GM19240 (cell line): ENCODE data around the gene KRTAP5-3.
"Not testable (repeated sequence)": the region's sequence is repeated elsewhere in the genome, so short reads cannot be mapped to it uniquely, and the experiment has no call there.

Experiments used
- DNase-seq: peaks from one replicate; pipeline ENCODE4 v3.0.0; 2011; ENCODE audit warnings: low spot score; ENCODE audit not compliant: insufficient read length

KRTAP5-3 gene

DNA sequence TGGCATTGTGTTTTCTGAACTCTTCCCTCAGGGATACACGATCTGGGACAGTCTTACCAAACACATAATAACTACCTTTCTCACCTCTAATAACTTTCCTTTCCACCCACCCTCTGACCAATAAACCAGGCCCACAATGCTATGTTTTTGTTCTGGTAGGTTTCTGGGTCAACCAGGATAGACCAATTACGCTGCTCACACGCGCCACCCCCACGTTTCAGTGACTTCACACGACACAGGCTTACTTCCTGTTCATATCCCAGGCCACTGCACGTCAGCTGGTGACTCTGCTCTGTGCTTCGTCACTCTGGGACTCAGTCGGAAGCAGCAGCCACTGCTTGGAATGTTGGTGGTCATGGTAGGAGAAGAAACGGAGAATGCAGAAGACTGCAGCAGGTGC lies 11.2 kb upstream of the KRTAP5-3 start:
- no peak for DNase-seq

GRCh38 chr11:1618231-1618630 lies 10.0 kb upstream of the KRTAP5-3 start:
- no peak for DNase-seq

- DNase-seq: not testable (repeated sequence)
These were observed 362 bp downstream of the KRTAP5-3 start for GRCh38 chr11:1607901-1608300.

DNA sequence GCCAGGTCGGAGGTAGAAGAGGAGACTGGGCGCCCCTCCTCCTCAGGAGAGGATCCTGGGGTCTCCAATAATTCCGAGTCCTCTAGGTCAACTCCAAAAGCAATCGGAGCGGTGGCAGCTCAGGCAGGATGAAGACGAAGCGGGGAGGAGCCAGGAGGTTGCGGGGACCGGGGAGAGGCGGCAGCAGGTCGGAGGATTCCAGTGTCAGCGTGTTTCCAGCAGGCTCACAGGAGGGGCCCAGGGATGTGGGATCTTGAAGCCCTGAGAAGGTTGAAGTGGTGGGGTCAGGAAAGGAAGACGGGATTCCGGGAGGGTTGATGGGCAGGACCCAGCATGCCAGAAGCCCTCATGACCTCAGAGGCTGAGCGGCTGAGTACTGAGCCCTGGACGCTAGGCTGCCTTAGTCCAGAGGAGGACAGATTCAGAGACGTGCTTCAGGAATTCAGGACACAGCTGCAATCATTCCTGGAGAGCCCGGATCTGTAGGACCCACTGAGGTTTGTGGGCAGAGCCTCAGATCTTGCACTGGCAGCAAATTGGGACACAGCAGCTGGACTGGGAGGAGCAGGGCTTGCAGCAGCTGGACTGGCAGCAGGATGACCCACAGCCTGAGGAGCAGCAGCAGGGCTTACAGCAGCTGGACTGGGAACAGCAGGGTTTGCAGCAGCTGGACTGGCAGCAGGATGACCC lies 962 bp downstream of the KRTAP5-3 start:
- not testable (repeated sequence) for DNase-seq

- peak; percentile 63 for DNase-seq
These were observed 2.3 kb downstream of the KRTAP5-3 start for GRCh38 chr11:1605923-1606322.

DNA sequence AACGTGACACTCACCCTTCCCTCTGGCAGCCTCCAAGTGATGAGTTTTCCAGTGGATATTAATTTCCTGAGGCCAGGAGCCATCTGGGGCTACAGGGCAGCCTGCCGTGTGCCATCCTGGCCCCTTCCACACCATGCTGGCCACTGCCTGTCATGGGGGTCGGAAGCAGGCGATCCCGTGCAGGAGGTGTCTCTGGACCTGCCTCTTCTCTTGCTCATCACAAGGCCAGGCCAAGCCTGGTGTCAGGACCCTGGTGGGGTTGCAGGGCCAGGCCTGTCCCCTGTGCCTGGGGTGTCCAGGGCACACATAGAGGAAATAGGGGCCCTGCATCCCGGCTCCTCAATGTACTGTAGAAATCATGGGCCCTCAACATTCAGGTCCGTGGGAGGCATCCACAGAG lies 3.6 kb downstream of the KRTAP5-3 start:
- no peak for DNase-seq

GRCh38 chr11:1604181-1604580 lies 4.1 kb downstream of the KRTAP5-3 start:
- no peak for DNase-seq

DNA sequence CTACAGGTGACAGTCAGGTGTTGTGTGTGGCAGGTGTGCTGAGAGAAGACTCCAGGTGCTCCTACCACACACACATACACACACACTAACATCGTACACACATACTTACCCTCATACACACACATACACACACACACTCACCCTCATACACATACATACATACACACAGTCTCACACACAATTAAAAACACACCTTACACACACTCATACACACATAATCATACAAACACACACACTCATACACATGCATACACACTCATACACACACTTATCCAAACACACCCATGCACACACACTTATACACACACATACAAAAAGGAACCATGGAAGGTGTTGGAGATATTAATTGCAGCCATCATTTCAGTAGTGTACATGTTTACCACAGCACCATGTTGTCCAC lies 4.6 kb downstream of the KRTAP5-3 start:
- no peak for DNase-seq

- DNase-seq: not testable (repeated sequence)
These were observed 6.6 kb downstream of the KRTAP5-3 start for GRCh38 chr11:1601663-1602062.

- no peak for DNase-seq
These were observed 7.6 kb downstream of the KRTAP5-3 start for GRCh38 chr11:1600626-1601025.

DNA sequence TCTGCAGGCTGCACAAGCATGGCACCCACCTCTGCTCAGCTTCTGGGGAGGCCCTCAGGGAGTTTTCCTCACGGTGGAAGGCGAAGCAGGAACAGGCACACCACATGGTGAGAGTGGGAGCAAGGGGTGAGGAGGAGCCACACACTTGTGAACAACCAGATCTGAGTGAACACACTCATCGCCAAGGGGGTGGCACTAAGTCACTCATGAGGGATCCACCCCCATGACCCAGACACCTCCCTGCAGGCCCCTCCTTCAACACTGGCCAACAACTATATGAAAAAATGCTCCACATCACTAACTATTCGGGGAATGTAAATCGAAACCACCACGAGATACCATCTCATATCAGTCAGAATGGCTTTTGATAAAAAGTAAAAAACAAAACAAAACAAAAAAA lies 9.4 kb downstream of the KRTAP5-3 start:
- no peak for DNase-seq

GRCh38 chr11:1598406-1598805 lies 9.9 kb downstream of the KRTAP5-3 start:
- not testable (repeated sequence) for DNase-seq

DNA sequence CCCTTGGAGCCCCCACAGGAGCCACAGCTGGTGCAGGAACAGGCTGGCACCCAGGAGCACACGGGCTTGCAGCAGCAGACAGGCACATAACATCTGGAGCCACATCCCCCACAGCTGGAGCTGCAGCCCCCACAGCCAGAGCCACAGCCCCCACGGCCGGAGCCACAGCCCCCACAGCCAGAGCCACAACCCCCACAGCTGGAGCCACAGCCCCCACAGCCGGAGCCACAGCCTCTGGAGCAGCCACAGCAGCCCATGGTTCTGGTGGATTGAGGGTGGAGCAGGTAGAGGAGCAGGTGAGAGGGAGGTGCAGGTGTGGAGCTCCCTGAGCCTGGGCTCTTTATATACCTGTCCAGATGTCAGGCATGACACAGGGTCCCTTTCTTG lies 10.3 kb downstream of the KRTAP5-3 start, which contains the start of gene KRTAP5-2:
TSS of gene KRTAP5-2 (minus strand) at position 301 of the 387 bp plus-strand sequence. CDS start at position 257, 44 bp downstream.
- no peak for DNase-seq

GRCh38 chr11:1597331-1597993 lies 10.8 kb downstream of the KRTAP5-3 start:
- no peak for DNase-seq

- not testable (repeated sequence) for DNase-seq
These were observed 11.6 kb downstream of the KRTAP5-3 start for GRCh38 chr11:1596576-1597121.

GRCh38 chr11:1595994-1596575 lies 12.2 kb downstream of the KRTAP5-3 start:
- not testable (repeated sequence) for DNase-seq

DNA sequence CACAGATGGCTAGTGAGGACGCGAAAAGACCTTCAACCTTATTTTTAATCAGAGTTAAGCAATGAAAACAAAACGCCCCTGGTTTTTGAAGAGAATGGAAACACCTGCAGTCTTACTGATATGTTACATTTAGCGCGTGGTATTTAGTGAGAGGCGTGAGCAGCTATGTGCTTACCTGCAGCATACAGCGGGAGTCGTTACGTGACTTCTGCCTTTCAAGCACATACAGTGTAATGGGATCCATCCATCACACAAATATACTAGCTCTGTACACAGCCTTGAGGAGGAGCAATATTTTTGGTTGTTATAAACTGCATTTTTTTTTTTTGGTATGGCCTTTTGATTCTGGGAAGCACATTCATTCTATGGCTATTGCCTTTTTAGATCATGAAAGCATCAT lies 15.6 kb downstream of the KRTAP5-3 start:
- DNase-seq: no peak

GRCh38 chr11:1589996-1590395 lies 18.3 kb downstream of the KRTAP5-3 start:
- no peak for DNase-seq

DNA sequence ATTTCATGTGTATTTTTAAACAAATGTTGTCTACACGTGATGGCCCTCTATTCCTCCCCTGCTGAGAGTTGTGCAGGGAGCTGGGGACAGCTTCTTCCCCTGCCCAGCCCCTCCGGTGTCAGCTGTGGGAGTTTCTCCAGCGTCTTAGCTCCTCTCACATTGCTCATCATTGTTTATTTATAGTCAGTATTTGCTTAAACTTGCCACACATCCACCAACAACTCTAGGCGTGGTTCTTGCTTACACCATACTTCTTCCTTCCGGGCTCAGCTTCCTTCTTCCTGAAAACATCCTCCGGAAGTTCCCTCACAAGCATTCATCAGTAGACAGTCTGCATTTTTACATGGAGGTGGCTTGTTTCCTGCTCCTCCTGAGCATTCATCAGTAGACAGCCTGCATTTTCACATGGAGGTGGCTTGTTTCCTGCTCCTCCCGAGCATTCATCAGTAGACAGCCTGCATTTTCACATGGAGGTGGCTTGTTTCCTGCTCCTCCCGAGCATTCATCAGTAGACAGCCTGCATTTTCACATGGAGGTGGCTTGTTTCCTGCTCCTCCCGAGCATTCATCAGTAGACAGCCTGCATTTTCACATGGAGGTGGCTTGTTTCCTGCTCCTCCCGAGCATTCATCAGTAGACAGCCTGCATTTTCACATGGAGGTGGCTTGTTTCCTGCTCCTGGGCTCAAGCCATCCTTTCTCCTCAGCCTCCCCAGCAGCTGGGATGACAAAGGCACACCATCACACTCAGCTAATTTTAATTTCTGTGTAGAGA lies 18.9 kb downstream of the KRTAP5-3 start:
- not testable (repeated sequence) for DNase-seq

- no peak for DNase-seq
These were observed 21.6 kb downstream of the KRTAP5-3 start for GRCh38 chr11:1586699-1587098.

DNA sequence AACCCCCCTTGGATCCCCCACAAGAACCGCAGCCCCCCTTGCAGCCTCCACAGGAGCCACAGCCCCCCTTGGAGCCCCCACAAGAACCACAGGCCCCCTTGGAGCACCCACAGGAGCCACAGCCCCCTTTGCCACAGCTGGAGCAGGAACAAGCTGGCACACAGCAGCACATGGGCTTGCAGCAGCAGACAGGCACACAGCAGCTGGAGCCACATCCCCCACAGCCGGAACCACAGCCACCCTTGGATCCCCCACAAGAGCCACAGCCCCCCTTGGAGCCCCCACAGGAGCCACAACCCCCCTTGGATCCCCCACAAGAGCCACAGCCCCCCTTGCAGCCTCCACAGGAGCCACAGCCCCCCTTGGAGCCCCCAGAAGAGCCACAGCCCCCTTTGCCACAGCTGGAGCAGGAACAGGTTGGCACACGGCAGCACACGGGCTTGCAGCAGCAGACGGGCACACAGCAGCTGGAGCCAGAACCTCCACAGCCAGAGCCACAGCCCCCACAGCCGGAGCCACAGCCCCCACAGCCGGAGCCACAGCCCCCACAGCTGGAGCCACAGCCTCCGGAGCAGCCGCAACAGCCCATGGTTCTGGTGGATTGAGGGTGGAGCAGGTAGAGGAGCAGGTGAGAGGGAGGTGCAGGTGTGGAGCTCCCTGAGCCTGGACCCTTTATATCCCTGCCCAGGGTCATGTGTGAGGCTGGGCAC lies 23.4 kb downstream of the KRTAP5-3 start, which contains the start of gene KRTAP5-1:
TSS of gene KRTAP5-1 (minus strand) at position 623 of the 710 bp plus-strand sequence. CDS start at position 589, 34 bp downstream.
- DNase-seq: not testable (repeated sequence)
